HepG2 (cell line): ENCODE data around the gene CDYL2. TPM values are rescaled to one million over a fixed set of nuclear protein-coding genes. Genes with fewer than 3 reads are reported as not detected.

ENCODE experiments used
- ATAC-seq: fragments of 200-7000 bp; cut with Tn5 transposase; 3 replicates; pipeline ENCODE4 v1.9.1; 2020; ENCODE audit warnings: mild to moderate bottlenecking, moderate library complexity
- BruUV-seq: library from RNA; stranded (reverse); fragments of 400-500 nt; replicated peaks from 2 replicates; lab custom pipeline; 2021; lab: Mats Ljungman, UMichigan
- CTCF ChIA-PET: fragments of 300-600 bp; formaldehyde crosslinking; extraction: SDS; loops from one replicate; lab custom pipeline; 2021; ENCODE audit warnings: low total read pairs, inconsistent platforms, low intra/inter-chr PET ratio; lab: Yijun Ruan, JAX
- POLR2A ChIA-PET: fragments of 350-600 bp; sonication (Branson Sonifier 250); formaldehyde crosslinking; loops from one replicate; lab custom pipeline; 2020; ENCODE audit warnings: antibody characterized with exemption, inconsistent platforms; lab: Yijun Ruan, JAX
- DNase-seq: peaks from one replicate; pipeline ENCODE4 v3.0.0-alpha.2; 2015; ENCODE audit warnings: low spot score
- FAIRE-seq: peaks from 3 replicates; lab custom pipeline; 2011; peaks lifted over from hg19 to GRCh38; lab: Jason Lieb, UNC
- H2AFZ ChIP-seq: one replicate; pipeline ENCODE4 v1.6.1; 2011; ENCODE audit warnings: low read length, inconsistent platforms
- H3K27ac ChIP-seq: fragments of 300-600 bp; 3 replicates; pipeline ENCODE4 v1.8.0; 2011; ENCODE audit warnings: mixed run types, mild to moderate bottlenecking, mixed read lengths, low read length, inconsistent platforms; ENCODE audit not compliant: insufficient read depth; ENCODE audit errors: extremely low read length
- H3K27me3 ChIP-seq, 2 experiments: fragments of 200-600 bp in 1 of 2; 2 replicates in 1 of 2; 3 replicates in 1 of 2; pipeline versions ENCODE4 v1.6.0 to v1.8.0; 2011; ENCODE audit warnings: low read length in 2 of 2, mild to moderate bottlenecking in 2 of 2, moderate library complexity in 2 of 2, inconsistent platforms in 1 of 2; ENCODE audit not compliant: insufficient read depth in 2 of 2, control insufficient read depth in 1 of 2
- H3K36me3 ChIP-seq, 2 experiments: fragments of 200-600 bp in 1 of 2; replicated peaks in 1 of 2; 2 replicates in 1 of 2; 3 replicates in 1 of 2; pipeline versions ENCODE4 v1.5.1 to v1.8.0; 2011; ENCODE audit warnings: low read length in 2 of 2, inconsistent platforms in 1 of 2; ENCODE audit not compliant: insufficient read depth in 2 of 2, control insufficient read depth in 1 of 2
- H3K4me1 ChIP-seq: 2 replicates; pipeline ENCODE4 v1.5.1; 2012; ENCODE audit warnings: low read length, inconsistent platforms; ENCODE audit not compliant: insufficient read depth
- H3K4me2 ChIP-seq: 2 replicates; pipeline ENCODE4 v1.6.0; 2011; ENCODE audit warnings: low read depth, low read length, inconsistent platforms
- H3K4me3 ChIP-seq, 3 experiments: fragments of 200-600 bp in 1 of 3; sonication (generic), shearing (Covaris generic) in 1 of 3; replicated peaks in 1 of 3; 2 replicates each; pipeline ENCODE4 v1.5.1; 2011 to 2016; ENCODE audit warnings: low read length in 3 of 3, inconsistent platforms in 2 of 3, low read depth in 2 of 3, mild to moderate bottlenecking in 2 of 3, control low read depth in 1 of 3, mixed read lengths in 1 of 3; ENCODE audit not compliant: insufficient read depth in 1 of 3
- H3K79me2 ChIP-seq: one replicate; pipeline ENCODE4 v1.6.1; 2011; ENCODE audit warnings: low read length, inconsistent platforms; ENCODE audit not compliant: insufficient read depth
- H3K9ac ChIP-seq: 2 replicates; pipeline ENCODE4 v1.6.0; 2011; ENCODE audit warnings: mild to moderate bottlenecking, low read depth, low read length, inconsistent platforms; ENCODE audit not compliant: insufficient read depth
- H3K9me3 ChIP-seq: 2 replicates; pipeline ENCODE4 v1.5.1; 2012; ENCODE audit warnings: mild to moderate bottlenecking, low read length
- H4K20me1 ChIP-seq: 2 replicates; pipeline ENCODE4 v1.6.0; 2011; ENCODE audit warnings: inconsistent platforms, mild to moderate bottlenecking, low read length, moderate library complexity; ENCODE audit not compliant: insufficient read depth
- ATF4 ChIP-seq, 2 experiments: fragments of 450-650 bp in 1 of 2; sonication (generic) in 1 of 2; formaldehyde crosslinking; IDR thresholded peaks; 2 replicates each; pipeline versions ENCODE4 v1.5.0 to v1.8.0; 2020 to 2022; ENCODE audit warnings: mild to moderate bottlenecking in 1 of 2, missing genetic modification reagents in 1 of 2
- GATAD2A ChIP-seq: IDR thresholded peaks from 2 replicates; pipeline ENCODE4 v1.6.1; 2016
- HNF4A ChIP-seq: sonication (generic); formaldehyde crosslinking; IDR thresholded peaks from 2 replicates; pipeline ENCODE4 v1.4.0; 2020; ENCODE audit warnings: missing genetic modification reagents
- JDP2 ChIP-seq: sonication (generic); formaldehyde crosslinking; IDR thresholded peaks from 2 replicates; pipeline ENCODE4 v1.8.1; 2022; ENCODE audit warnings: missing genetic modification reagents, borderline replicate concordance
- KMT2A ChIP-seq: sonication (generic); formaldehyde crosslinking; IDR thresholded peaks from 2 replicates; pipeline ENCODE4 v1.4.0; 2020; ENCODE audit warnings: missing genetic modification reagents
- MIXL1 ChIP-seq: IDR thresholded peaks from 2 replicates; pipeline ENCODE4 v1.6.1; 2016
- NRL ChIP-seq: sonication (generic); formaldehyde crosslinking; IDR thresholded peaks from 2 replicates; pipeline ENCODE4 v1.5.0; 2020; ENCODE audit warnings: missing genetic modification reagents, mild to moderate bottlenecking, moderate library complexity, borderline replicate concordance
- PAX8 ChIP-seq: sonication (generic); formaldehyde crosslinking; IDR thresholded peaks from 2 replicates; pipeline ENCODE4 v1.8.0; 2022; ENCODE audit warnings: mild to moderate bottlenecking, missing genetic modification reagents, borderline replicate concordance
- POLR2G ChIP-seq: fragments of 200-400 bp; formaldehyde crosslinking; IDR thresholded peaks from 2 replicates; pipeline ENCODE4 v1.6.1; 2018; ENCODE audit warnings: mild to moderate bottlenecking, low read depth, low read length, moderate library complexity
- TRIM22 ChIP-seq: fragments of 450-650 bp; IDR thresholded peaks from 2 replicates; pipeline ENCODE4 v1.6.1; 2017
- ZBTB1 ChIP-seq: sonication (generic); formaldehyde crosslinking; IDR thresholded peaks from 2 replicates; pipeline ENCODE4 v1.4.0; 2020; ENCODE audit warnings: missing genetic modification reagents, borderline replicate concordance
- ZBTB49 ChIP-seq: sonication (generic); formaldehyde crosslinking; IDR thresholded peaks from 2 replicates; pipeline ENCODE4 v1.4.0; 2020; ENCODE audit warnings: missing genetic modification reagents, borderline replicate concordance
- ZFP36 ChIP-seq: fragments of 150-350 bp; IDR thresholded peaks from 2 replicates; pipeline ENCODE4 v1.6.1; 2018; ENCODE audit warnings: borderline replicate concordance, low read length, low read depth; ENCODE audit not compliant: partially characterized antibody
- ZMAT3 ChIP-seq: sonication (generic); formaldehyde crosslinking; conservative IDR thresholded peaks from 2 replicates; pipeline ENCODE4 v1.7.0; 2021; ENCODE audit warnings: missing genetic modification reagents
- ZNF24 ChIP-seq: fragments of 450-650 bp; IDR thresholded peaks from 2 replicates; pipeline ENCODE4 v1.6.1; 2017; ENCODE audit warnings: antibody characterized with exemption, mild to moderate bottlenecking
- ZNF432 ChIP-seq: sonication (generic); formaldehyde crosslinking; IDR thresholded peaks from 2 replicates; pipeline ENCODE4 v1.5.0; 2020; ENCODE audit warnings: missing genetic modification reagents, mild to moderate bottlenecking, borderline replicate concordance
- ZNF512 ChIP-seq: sonication (generic); formaldehyde crosslinking; IDR thresholded peaks from 2 replicates; pipeline ENCODE4 v1.4.0; 2020; ENCODE audit warnings: mild to moderate bottlenecking, missing genetic modification reagents
- ZNF691 ChIP-seq: sonication (generic); formaldehyde crosslinking; IDR thresholded peaks from 2 replicates; pipeline ENCODE4 v1.4.0; 2020; ENCODE audit warnings: missing genetic modification reagents, low read depth, mild to moderate bottlenecking, borderline replicate concordance
- ZNF747 ChIP-seq: sonication (generic); formaldehyde crosslinking; IDR thresholded peaks from 2 replicates; pipeline ENCODE4 v1.8.1; 2023; ENCODE audit warnings: missing genetic modification reagents, mild to moderate bottlenecking, borderline replicate concordance
- WGBS: methylation state at CpG from one replicate; pipeline ENCODE4 v1.1.6; 2017; ENCODE audit warnings: low lambda C conversion rate; 5-methylcytosine and 5-hydroxymethylcytosine counted together
- in situ Hi-C: cut with HindIII; loops from 2 replicates; pipeline ENCODE4 v1.10.0; 2017; ENCODE audit warnings: low pct_unique_long_range_greater_than_20kb; ENCODE audit not compliant: extremely low pct_ligation_motif_present
- intact Hi-C: fragments of 100-400 bp; cut with micrococcal nuclease; formaldehyde crosslinking; loops from one replicate; pipeline ENCODE4 v1.10.0; 2022; ENCODE audit not compliant: unreplicated experiment
- polyA plus RNA-seq, 8 experiments: library from polyadenylated mRNA; depleted of rRNA in 3 of 8; stranded (reverse) in 7 of 8; unstranded in 1 of 8; fragments of >200 nt; fragmentation: Illumina TruSeq in 4 of 8; extraction: Trizol in 4 of 8; gene quantifications; 2 replicates each; pipeline versions ENCODE4 v1.2.1 to v1.2.3, GENCODE V29; 2011 to 2016; ENCODE audit warnings: low read depth in 4 of 8, missing spikeins in 1 of 8, mixed read lengths in 1 of 8; ENCODE audit not compliant: insufficient read depth in 1 of 8
- total RNA-seq, 5 experiments: library from RNA; depleted of rRNA; stranded (reverse); fragments of >200 nt; fragmentation: Illumina TruSeq; extraction: Trizol; gene quantifications; 2 replicates each; pipeline ENCODE4 v1.2.3, GENCODE V29; 2016; ENCODE audit warnings: low read depth in 1 of 5

CDYL2 gene
- total and polyA plus RNA-seq, 2 of the 13 experiments (the other 11 are each of a cell fraction or from before 2014, with no cell fraction given): 0.07 to 0.35 TPM

- TF ChIP-seq ZNF432 (no peak), KMT2A (CRISPR knock-in tag) (no peak), JDP2 (CRISPR knock-in tag) (no peak), ZMAT3 (no peak), HNF4A (CRISPR knock-in tag) (no peak), NRL (CRISPR knock-in tag) (no peak)
These were observed 109.4 kb downstream of the CDYL2 start (continued) for GRCh38 chr16:80695020-80695419.

GRCh38 chr16:80693553-80693952, 110.8 kb downstream of the CDYL2 start:
- ChIA-PET CTCF (no interaction called here), POLR2A (no interaction called here)
- 46% methylated on average over 4 of the region's 4 CpGs for WGBS
- TF ChIP-seq MIXL1 (CRISPR knock-in tag): no peak
- no peak for TF ChIP-seq ZNF691
- TF ChIP-seq ZBTB49 (CRISPR knock-in tag): no peak
- no peak for TF ChIP-seq TRIM22
- TF ChIP-seq GATAD2A (CRISPR knock-in tag): no peak
- no peak for TF ChIP-seq ATF4 (CRISPR knock-in tag; IDR thresholded peaks at IDR 0.05)
- no peak for TF ChIP-seq ZFP36
- TF ChIP-seq ZBTB1 (CRISPR knock-in tag): no peak
- TF ChIP-seq PAX8: no peak
- TF ChIP-seq ZNF24: no peak
- TF ChIP-seq ZNF747 (CRISPR knock-in tag): no peak
- TF ChIP-seq ZNF512 (CRISPR knock-in tag): no peak
- TF ChIP-seq POLR2G: no peak

More at GRCh38 chr16:80693553-80693952, 110.8 kb downstream of the CDYL2 start:
- Histone ChIP-seq H3K4me3 (no peak overlapping the region), H3K79me2 (no peaks in the 10 kb centered on the region), H3K4me1 (no peaks in the 10 kb centered on the region), H2AFZ (no peak overlapping the region), H4K20me1 (no peaks in the 10 kb centered on the region), H3K9me3 (no peaks in the 10 kb centered on the region), H3K27me3 (no peaks in the 10 kb centered on the region), H3K36me3 (no peaks in the 10 kb centered on the region), H3K27ac (no peak overlapping the region), H3K4me2 (no peak overlapping the region), H3K9ac (no peak overlapping the region)
- intact Hi-C loops: no loop called here
- in situ Hi-C loops: no loop called here
- no TSS peak for BruUV-seq
- no peak for FAIRE-seq
- no peak for ATAC-seq
- no peak for DNase-seq
